Endothelial cell of umbilical vein (primary cell): ENCODE results near the gene ARID3B. TPM values are rescaled to one million over a fixed set of nuclear protein-coding genes. Genes with fewer than 3 reads are reported as not detected.
A peak's percentile ranks its signal among the peaks of the same experiment; 100 is the strongest.
"Not testable (repeated sequence)": the region's sequence is repeated elsewhere in the genome, so short reads cannot be mapped to it uniquely, and the experiment has no call there.

Source experiments
- BruUV-seq: library from RNA; stranded (reverse); fragments of 400-500 nt; replicated peaks from 2 replicates; lab custom pipeline; 2021; lab: Mats Ljungman, UMichigan
- CTCF ChIA-PET: fragments of 300-600, 350-600 bp; sonication (Branson Sonifier 250); formaldehyde crosslinking; loops from one replicate; lab custom pipeline; 2021; ENCODE audit warnings: antibody characterized with exemption, inconsistent platforms; lab: Charles Lee
- POLR2A ChIA-PET: fragments of 300-600, 350-600 bp; sonication (Branson Sonifier 250); formaldehyde crosslinking; loops from one replicate; lab custom pipeline; 2021; ENCODE audit warnings: antibody characterized with exemption, inconsistent platforms; lab: Charles Lee
- DNase-seq: peaks from one replicate; pipeline ENCODE4 v3.0.0-alpha.2; 2011; ENCODE audit warnings: low read depth, low spot score
- FAIRE-seq: peaks from 2 replicates; lab custom pipeline; 2011; peaks lifted over from hg19 to GRCh38; lab: Jason Lieb, UNC
- H2AFZ ChIP-seq: 2 replicates; pipeline ENCODE4 v1.6.0; 2012; ENCODE audit warnings: low read depth, low read length, control low read depth, inconsistent platforms
- H3K27ac ChIP-seq: 2 replicates; pipeline ENCODE4 v1.5.1; 2011; ENCODE audit warnings: low read depth, mild to moderate bottlenecking, control low read depth, low read length, moderate library complexity; ENCODE audit not compliant: insufficient read depth
- H3K27me3 ChIP-seq, 2 experiments: 2 replicates each; pipeline versions ENCODE4 v1.6.0 to v1.6.1; 2011; ENCODE audit warnings: low read length in 2 of 2, mixed read lengths in 1 of 2; ENCODE audit not compliant: control insufficient read depth in 2 of 2, insufficient read depth in 2 of 2
- H3K36me3 ChIP-seq, 2 experiments: 2 replicates in 1 of 2; 3 replicates in 1 of 2; pipeline ENCODE4 v1.5.1; 2011; ENCODE audit warnings: low read length in 2 of 2, mild to moderate bottlenecking in 1 of 2, moderate library complexity in 1 of 2; ENCODE audit not compliant: control insufficient read depth in 2 of 2, insufficient read depth in 2 of 2; ENCODE audit errors: extremely low read depth in 1 of 2
- H3K4me1 ChIP-seq: 3 replicates; pipeline ENCODE4 v1.5.1; 2011; ENCODE audit warnings: mild to moderate bottlenecking, low read length; ENCODE audit not compliant: control insufficient read depth, insufficient read depth; ENCODE audit errors: extremely low read depth
- H3K4me2 ChIP-seq: 2 replicates; pipeline ENCODE4 v1.6.1; 2011; ENCODE audit warnings: low read length, control low read depth, mixed read lengths; ENCODE audit not compliant: insufficient read depth
- H3K4me3 ChIP-seq, 3 experiments: fragments of 200-600 bp in 1 of 3; sonication (generic), shearing (Covaris generic) in 1 of 3; replicated peaks in 1 of 3; 2 replicates each; pipeline ENCODE4 v1.5.1; 2011 to 2016; ENCODE audit warnings: control low read depth in 3 of 3, low read length in 3 of 3, mild to moderate bottlenecking in 2 of 3, inconsistent platforms in 1 of 3, low read depth in 1 of 3, moderate library complexity in 1 of 3; ENCODE audit not compliant: insufficient read depth in 1 of 3
- H3K79me2 ChIP-seq: 2 replicates; pipeline ENCODE4 v1.6.0; 2012; ENCODE audit warnings: low read length, inconsistent platforms; ENCODE audit not compliant: control insufficient read depth, insufficient read depth
- H3K9ac ChIP-seq: replicated peaks from 2 replicates; pipeline ENCODE3; 2011; ENCODE audit warnings: low read length, control low read depth; ENCODE audit not compliant: insufficient read depth; ENCODE audit errors: extremely low read depth
- H3K9me1 ChIP-seq: replicated peaks from 3 replicates; pipeline ENCODE4 v1.6.0; 2011; ENCODE audit warnings: mild to moderate bottlenecking, low read length; ENCODE audit not compliant: control insufficient read depth, insufficient read depth; ENCODE audit errors: extremely low read depth
- H3K9me3 ChIP-seq: replicated peaks from 2 replicates; pipeline ENCODE4 v1.5.1; 2012; ENCODE audit warnings: low read length, inconsistent platforms; ENCODE audit not compliant: control insufficient read depth, insufficient read depth
- H4K20me1 ChIP-seq: replicated peaks from 2 replicates; pipeline ENCODE3; 2011; ENCODE audit warnings: mild to moderate bottlenecking, low read length; ENCODE audit not compliant: control insufficient read depth, insufficient read depth; ENCODE audit errors: extremely low read depth
- JUN ChIP-seq: IDR thresholded peaks from 2 replicates; pipeline ENCODE4 v1.6.1; 2011; ENCODE audit warnings: borderline replicate concordance, low read depth; ENCODE audit not compliant: insufficient read length, insufficient read depth
- dilution Hi-C: fragments of 300-500 bp; cut with MboI; formaldehyde crosslinking; loops from one replicate; pipeline ENCODE4 v1.15.0; 2019; ENCODE audit warnings: low sequenced_read_pairs; ENCODE audit not compliant: extremely low pct_ligation_motif_present
- intact Hi-C: fragments of 100-400 bp; cut with micrococcal nuclease; formaldehyde crosslinking; loops from one replicate; pipeline ENCODE4 v1.10.0; 2022
- polyA plus RNA-seq, 4 experiments: library from polyadenylated mRNA; depleted of rRNA in 3 of 4; stranded (reverse) in 3 of 4; unstranded in 1 of 4; fragments of >200 nt; gene quantifications; 2 replicates each; pipeline versions ENCODE4 v1.2.1 to v1.2.3, GENCODE V29; 2011 to 2012; ENCODE audit warnings: missing spikeins in 1 of 4
- total RNA-seq: library from RNA; stranded (reverse); gene quantifications from 2 replicates; pipeline ENCODE4 v1.2.3, GENCODE V29; 2021

Gene ARID3B
- total and polyA plus RNA-seq, 2 donors (not counting 3 experiments of a cell fraction or from before 2014, with no cell fraction given), result 6.2 to 10.0 TPM

GRCh38 chr15:74539521-74539920 lies 1.5 kb upstream of the ARID3B start:
- FAIRE-seq, H4K20me1 ChIP-seq, H3K9ac ChIP-seq, H3K36me3 ChIP-seq, H2AFZ ChIP-seq, BruUV-seq, H3K79me2 ChIP-seq, H3K4me3 ChIP-seq, H3K27me3 ChIP-seq, H3K4me2 ChIP-seq, POLR2A ChIA-PET, intact Hi-C loops, H3K9me1 ChIP-seq, H3K27ac ChIP-seq, dilution Hi-C loops, H3K9me3 ChIP-seq, DNase-seq: not testable (repeated sequence)
- H3K4me1 ChIP-seq, result peaks cover 12% of the 10 kb centered on the region
- CTCF ChIA-PET, result interaction anchor here (1.2 kb wide), 1 partner anchor 10 kb away, joined by 3 read pairs; no protein-coding TSS in a partner anchor

- TSS peak; percentile 97 for BruUV-seq
- CTCF ChIA-PET, result interaction anchor here (0.8 to 1.4 kb wide), 10 partner anchors 10 to 361 kb away, joined by 3 to 9 read pairs (median 4); partner anchors contain the start of gene UBL7
- peaks cover 9% of the 10 kb centered on the region for H3K79me2 ChIP-seq
These were observed 759 bp upstream of the ARID3B start for GRCh38 chr15:74540161-74540760.

More at GRCh38 chr15:74540161-74540760, 759 bp upstream of the ARID3B start:
- H3K9me3 ChIP-seq, result no peaks in the 10 kb centered on the region
- no peak for TF ChIP-seq JUN
- peaks cover 0 to 2% of the 10 kb centered on the region in 2 experiments for H3K36me3 ChIP-seq
- no peaks in the 10 kb centered on the region for H4K20me1 ChIP-seq
- no peaks in the 10 kb centered on the region for H3K9me1 ChIP-seq
- peak overlapping the region; percentile 72 to 94 (median 87) for H3K4me3 ChIP-seq
- FAIRE-seq, result peak; percentile 35
- dilution Hi-C loops, result no loop called here
- H3K4me2 ChIP-seq, result peak overlapping the region; percentile 92
- POLR2A ChIA-PET, result interaction anchor here (1.3 kb wide), 1 partner anchor 77 kb away, joined by 8 read pairs; no protein-coding TSS in a partner anchor
- H3K27ac ChIP-seq, result peak overlapping the region; percentile 67
- H3K27me3 ChIP-seq, result no peaks in the 10 kb centered on the region
- intact Hi-C loops, result loop anchor here (1.0 to 10.0 kb wide), 4 partner anchors 15 to 225 kb away; partner anchors contain the start of gene UBL7
- H3K9ac ChIP-seq, result peak overlapping the region; percentile 78
- no peak for DNase-seq
- H2AFZ ChIP-seq, result peak overlapping the region; percentile 82
- H3K4me1 ChIP-seq, result peaks cover 12% of the 10 kb centered on the region
